RWPE2 (cell line): ENCODE measurements around the gene POU2F3.

Experiments
- ATAC-seq: fragments of 200-7000 bp; cut with Tn5 transposase; 3 replicates; pipeline ENCODE4 v1.9.1; 2021; ENCODE audit warnings: low read depth
- DNase-seq: peaks from one replicate; pipeline ENCODE4 v3.0.0-alpha.2; 2020; ENCODE audit warnings: low spot score
- H3K27ac ChIP-seq: fragments of 450-650 bp; 2 replicates; pipeline ENCODE4 v1.5.1; 2017; ENCODE audit warnings: mild to moderate bottlenecking; ENCODE audit not compliant: poor library complexity, severe bottlenecking
- H3K27me3 ChIP-seq: fragments of 250-450 bp; sonication (Bioruptor Pico); 2 replicates; pipeline ENCODE4 v1.5.1; 2021; ENCODE audit warnings: mild to moderate bottlenecking, moderate library complexity; ENCODE audit not compliant: insufficient read depth, poor library complexity, severe bottlenecking
- H3K36me3 ChIP-seq: fragments of 250-450 bp; sonication (Bioruptor Pico); 2 replicates; pipeline ENCODE4 v1.5.1; 2020; ENCODE audit warnings: low read depth, mild to moderate bottlenecking, moderate library complexity
- H3K4me1 ChIP-seq: fragments of 250-450 bp; sonication (Bioruptor Pico); 2 replicates; pipeline ENCODE4 v1.5.1; 2021; ENCODE audit warnings: mild to moderate bottlenecking, moderate library complexity; ENCODE audit not compliant: insufficient read depth, poor library complexity, severe bottlenecking
- H3K4me3 ChIP-seq: fragments of 250-450 bp; sonication (Bioruptor Pico); 2 replicates; pipeline ENCODE4 v1.5.1; 2021; ENCODE audit warnings: mild to moderate bottlenecking, moderate library complexity; ENCODE audit not compliant: severe bottlenecking
- H3K9me3 ChIP-seq: fragments of 250-450 bp; sonication (Bioruptor Pico); 2 replicates; pipeline ENCODE4 v1.5.1; 2021; ENCODE audit warnings: mild to moderate bottlenecking, moderate library complexity; ENCODE audit not compliant: severe bottlenecking
- CTCF ChIP-seq: fragments of 450-650 bp; IDR thresholded peaks from one replicate; pipeline ENCODE4 v1.5.1; 2017; ENCODE audit warnings: mild to moderate bottlenecking, moderate library complexity; ENCODE audit not compliant: poor library complexity, severe bottlenecking

Gene POU2F3

GRCh38 chr11:120229451-120230424 is 10.2 kb upstream of the POU2F3 start:
- DNase-seq (no peak), ATAC-seq (no peak)
- Histone ChIP-seq H3K36me3 (no peaks in the 10 kb centered on the region), H3K27ac (no peak overlapping the region), H3K4me3 (no peak overlapping the region), H3K27me3 (no peaks in the 10 kb centered on the region), H3K4me1 (no peaks in the 10 kb centered on the region), H3K9me3 (no peaks in the 10 kb centered on the region)
- TF ChIP-seq CTCF, result peak; percentile 59

GRCh38 chr11:120230433-120231071 is 9.4 kb upstream of the POU2F3 start:
- ATAC-seq (no peak), DNase-seq (no peak)
- Histone ChIP-seq H3K36me3 (no peaks in the 10 kb centered on the region), H3K4me1 (peaks cover 4% of the 10 kb centered on the region), H3K4me3 (no peak overlapping the region), H3K27me3 (no peaks in the 10 kb centered on the region), H3K9me3 (no peaks in the 10 kb centered on the region), H3K27ac (no peak overlapping the region)
- no peak for TF ChIP-seq CTCF

GRCh38 chr11:120231963-120232362 is 8.0 kb upstream of the POU2F3 start:
- no peaks in the 10 kb centered on the region for H3K36me3 ChIP-seq
- H3K9me3 ChIP-seq, result no peaks in the 10 kb centered on the region
- no peak overlapping the region for H3K4me3 ChIP-seq
- ATAC-seq (no peak), DNase-seq (no peak)
- TF ChIP-seq CTCF, result no peak
- no peaks in the 10 kb centered on the region for H3K27me3 ChIP-seq
- no peak overlapping the region for H3K27ac ChIP-seq
- peaks cover 10% of the 10 kb centered on the region for H3K4me1 ChIP-seq

GRCh38 chr11:120233207-120233803 is 6.6 kb upstream of the POU2F3 start:
- Histone ChIP-seq H3K4me3 (no peak overlapping the region), H3K27ac (no peak overlapping the region), H3K4me1 (peaks cover 10% of the 10 kb centered on the region), H3K36me3 (no peaks in the 10 kb centered on the region), H3K9me3 (no peaks in the 10 kb centered on the region), H3K27me3 (no peaks in the 10 kb centered on the region)
- no peak for TF ChIP-seq CTCF
- DNase-seq (no peak), ATAC-seq (no peak)
